ENCODE measurements around the gene ALKBH7.

ALKBH7 gene

GRCh38 chr19:6373813-6374108 lies 1.2 kb downstream of the ALKBH7 start:
- Histone ChIP-seq H3K27ac (ENCODE audit: low read depth, low read length) (peak overlapping the region; percentile 78), H3K4me1 (ENCODE audit: insufficient read depth, low read length) (peaks cover 8% of the 10 kb centered on the region), H3K4me3 (ENCODE audit: low read depth in 1 of 2, low read length in 2 of 2) (peak overlapping the region; percentile 31 to 55), H3K36me3 (ENCODE audit: insufficient read depth, low read length) (peaks cover 3% of the 10 kb centered on the region), H3K9me3 (ENCODE audit: low read length) (no peaks in the 10 kb centered on the region), H3K27me3 (ENCODE audit: control insufficient read depth in 1 of 2, insufficient read depth in 2 of 2, low read length in 2 of 2) (no peaks in the 10 kb centered on the region), H3K9ac (ENCODE audit: low read length) (no peak overlapping the region)

- peak overlapping the region; percentile 78 for H3K27ac ChIP-seq (ENCODE audit: low read depth, low read length)
- no peaks in the 10 kb centered on the region for H3K9me3 ChIP-seq (ENCODE audit: low read length)
- H3K9ac ChIP-seq (ENCODE audit: low read length), result no peak overlapping the region
- H3K4me3 ChIP-seq (ENCODE audit: low read depth in 1 of 2, low read length in 2 of 2), result peak overlapping the region in 1 of 2 donors; percentile 55
- H3K36me3 ChIP-seq (ENCODE audit: insufficient read depth, low read length), result no peaks in the 10 kb centered on the region
- peaks cover 8% of the 10 kb centered on the region for H3K4me1 ChIP-seq (ENCODE audit: insufficient read depth, low read length)
- H3K27me3 ChIP-seq (ENCODE audit: control insufficient read depth in 1 of 2, insufficient read depth in 2 of 2, low read length in 2 of 2), result no peaks in the 10 kb centered on the region
Measured at GRCh38 chr19:6374161-6374709, 1.6 kb downstream of the ALKBH7 start.

DNA sequence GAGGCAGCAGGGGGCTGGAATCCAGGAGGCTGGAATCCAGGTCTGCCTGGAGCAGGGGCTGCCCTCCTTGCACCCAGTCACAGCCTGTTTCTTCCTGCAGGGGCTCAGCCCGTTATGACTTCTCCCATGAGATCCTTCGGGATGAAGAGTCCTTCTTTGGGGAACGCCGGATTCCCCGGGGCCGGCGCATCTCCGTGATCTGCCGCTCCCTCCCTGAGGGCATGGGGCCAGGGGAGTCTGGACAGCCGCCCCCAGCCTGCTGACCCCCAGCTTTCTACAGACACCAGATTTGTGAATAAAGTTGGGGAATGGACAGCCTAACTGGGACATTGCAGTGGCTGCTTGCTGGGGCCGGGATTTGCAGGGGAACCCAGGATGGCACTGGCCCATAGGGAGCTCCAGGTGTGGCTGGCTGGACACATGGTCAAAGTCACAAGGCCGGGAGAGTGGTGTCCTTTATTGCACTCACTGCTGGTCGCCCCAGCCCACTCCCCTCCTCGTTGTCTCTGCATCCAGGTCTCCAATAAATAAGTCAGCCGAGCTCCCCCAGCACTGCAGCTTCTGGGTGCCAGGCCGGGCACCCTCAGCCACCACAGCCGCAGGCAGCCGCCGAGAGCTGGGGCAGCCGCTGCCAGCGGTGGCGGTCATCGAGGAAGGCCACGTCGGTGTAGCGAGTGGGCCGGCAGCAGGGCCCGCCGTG lies 2.3 kb downstream of the ALKBH7 start:
- no peak overlapping the region for H3K4me3 ChIP-seq (ENCODE audit: low read depth in 1 of 2, low read length in 2 of 2)
- H3K9ac ChIP-seq (ENCODE audit: low read length), result no peak overlapping the region
- no peaks in the 10 kb centered on the region for H3K9me3 ChIP-seq (ENCODE audit: low read length)
- H3K36me3 ChIP-seq (ENCODE audit: insufficient read depth, low read length), result peaks cover 5% of the 10 kb centered on the region
- peaks cover 8% of the 10 kb centered on the region for H3K4me1 ChIP-seq (ENCODE audit: insufficient read depth, low read length)
- no peaks in the 10 kb centered on the region for H3K27me3 ChIP-seq (ENCODE audit: control insufficient read depth in 1 of 2, insufficient read depth in 2 of 2, low read length in 2 of 2)
- no peak overlapping the region for H3K27ac ChIP-seq (ENCODE audit: low read depth, low read length)

DNA sequence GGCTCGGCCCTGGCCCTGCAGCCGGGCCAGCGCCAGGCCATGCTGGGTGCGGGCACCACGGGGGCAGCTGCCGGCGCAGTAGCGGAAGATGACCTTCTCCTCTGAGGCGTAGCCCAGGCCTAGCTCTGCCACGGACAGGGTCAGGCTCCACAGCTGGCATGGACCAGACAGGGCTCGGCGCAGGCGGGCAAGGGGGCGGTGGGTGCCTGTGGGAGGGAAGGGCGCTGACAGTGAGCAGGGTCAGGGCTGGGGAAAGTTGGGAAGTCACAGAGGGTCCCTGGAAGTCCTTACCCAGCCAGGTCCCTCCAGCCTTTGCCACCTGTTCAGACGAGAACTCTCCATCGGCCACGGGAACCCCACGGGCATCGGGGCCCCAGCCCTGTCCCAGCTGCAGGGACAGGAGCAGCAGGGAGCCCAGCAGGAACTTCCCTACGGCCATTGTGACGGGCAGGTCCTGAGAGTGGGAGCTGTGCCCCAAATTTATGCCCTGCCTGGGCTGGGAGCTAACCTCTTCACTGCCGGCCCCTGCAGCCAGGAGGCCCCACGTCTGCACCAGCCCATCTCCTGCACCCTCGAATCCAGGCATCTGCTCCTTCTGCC lies 2.9 kb downstream of the ALKBH7 start, which contains the start of gene PSPN:
PSPN (minus strand) TSS at position 523 of the 600 bp plus-strand sequence; CDS start at position 439, 84 bp downstream.
- H3K27ac ChIP-seq (ENCODE audit: low read depth, low read length), result no peak within 1 kb of the TSS
- peaks cover 8% of the 10 kb centered on the region for H3K4me1 ChIP-seq (ENCODE audit: insufficient read depth, low read length)
- peaks cover 12% of the 10 kb centered on the region for H3K36me3 ChIP-seq (ENCODE audit: insufficient read depth, low read length)
- H3K27me3 ChIP-seq (ENCODE audit: control insufficient read depth in 1 of 2, insufficient read depth in 2 of 2, low read length in 2 of 2), result no peaks in the 10 kb centered on the region
- H3K4me3 ChIP-seq (ENCODE audit: low read depth in 1 of 2, low read length in 2 of 2), result no peak within 1 kb of the TSS
- no peaks in the 10 kb centered on the region for H3K9me3 ChIP-seq (ENCODE audit: low read length)
- no peak within 1 kb of the TSS for H3K9ac ChIP-seq (ENCODE audit: low read length)

DNA sequence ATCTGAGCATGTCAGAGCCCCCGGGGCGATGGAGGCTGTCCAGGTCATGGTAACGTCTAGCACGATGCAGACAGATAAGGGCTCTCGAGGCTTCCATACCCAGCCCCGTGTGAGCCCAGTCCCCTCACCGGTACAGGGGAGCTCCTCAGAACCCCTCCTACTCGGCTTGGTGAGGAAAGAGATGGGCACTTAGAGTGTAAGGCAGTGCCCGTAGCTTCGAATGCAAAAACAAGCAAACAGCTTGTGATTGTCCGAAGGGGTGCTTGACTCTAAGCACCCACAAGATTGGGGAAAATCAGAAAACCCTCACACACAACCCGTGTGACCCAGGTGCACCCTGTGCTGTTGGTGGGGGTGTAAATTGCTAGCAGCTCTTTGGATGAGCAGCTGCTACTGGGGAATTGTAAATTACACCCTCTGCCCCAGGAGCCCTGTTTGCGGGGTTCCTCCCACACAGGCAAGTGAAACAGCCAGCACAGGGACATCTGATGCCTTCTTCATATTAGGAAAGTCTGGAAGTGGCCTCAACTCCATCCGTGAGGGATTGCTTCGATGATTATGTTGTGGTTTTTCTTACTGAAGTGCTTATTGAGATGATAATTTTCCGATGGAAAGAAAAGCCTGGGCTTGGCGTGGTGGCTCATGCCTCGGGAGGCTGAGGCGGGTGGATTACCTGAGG lies 4.1 kb downstream of the ALKBH7 start:
- Histone ChIP-seq H3K27ac (ENCODE audit: low read depth, low read length) (no peak overlapping the region), H3K36me3 (ENCODE audit: insufficient read depth, low read length) (peaks cover 23% of the 10 kb centered on the region), H3K9ac (ENCODE audit: low read length) (no peak overlapping the region)

GRCh38 chr19:6378041-6378440 lies 5.4 kb downstream of the ALKBH7 start:
- peaks cover 8% of the 10 kb centered on the region for H3K4me1 ChIP-seq (ENCODE audit: insufficient read depth, low read length)
- H3K36me3 ChIP-seq (ENCODE audit: insufficient read depth, low read length), result peaks cover 32% of the 10 kb centered on the region
- no peaks in the 10 kb centered on the region for H3K27me3 ChIP-seq (ENCODE audit: control insufficient read depth in 1 of 2, insufficient read depth in 2 of 2, low read length in 2 of 2)
- H3K9me3 ChIP-seq (ENCODE audit: low read length), result no peaks in the 10 kb centered on the region
- no peak overlapping the region for H3K9ac ChIP-seq (ENCODE audit: low read length)
- H3K27ac ChIP-seq (ENCODE audit: low read depth, low read length), result peak overlapping the region; percentile 34
- H3K4me3 ChIP-seq (ENCODE audit: low read depth in 1 of 2, low read length in 2 of 2), result no peak overlapping the region

More for the DNA sequence above, 4.1 kb downstream of the ALKBH7 start:
- H3K4me1 ChIP-seq (ENCODE audit: insufficient read depth, low read length), result peaks cover 8% of the 10 kb centered on the region
- no peaks in the 10 kb centered on the region for H3K9me3 ChIP-seq (ENCODE audit: low read length)
- no peak overlapping the region for H3K4me3 ChIP-seq (ENCODE audit: low read depth in 1 of 2, low read length in 2 of 2)
- no peaks in the 10 kb centered on the region for H3K27me3 ChIP-seq (ENCODE audit: control insufficient read depth in 1 of 2, insufficient read depth in 2 of 2, low read length in 2 of 2)

- Histone ChIP-seq H3K9me3 (ENCODE audit: low read length) (no peaks in the 10 kb centered on the region), H3K9ac (ENCODE audit: low read length) (no peak overlapping the region), H3K27ac (ENCODE audit: low read depth, low read length) (peak overlapping the region; percentile 34), H3K27me3 (ENCODE audit: control insufficient read depth in 1 of 2, insufficient read depth in 2 of 2, low read length in 2 of 2) (no peaks in the 10 kb centered on the region), H3K4me1 (ENCODE audit: insufficient read depth, low read length) (peaks cover 8% of the 10 kb centered on the region), H3K36me3 (ENCODE audit: insufficient read depth, low read length) (peaks cover 36% of the 10 kb centered on the region), H3K4me3 (ENCODE audit: low read depth in 1 of 2, low read length in 2 of 2) (no peak overlapping the region)
Measured at GRCh38 chr19:6378486-6378885, 5.9 kb downstream of the ALKBH7 start.

- Histone ChIP-seq H3K4me1 (ENCODE audit: insufficient read depth, low read length) (no peaks in the 10 kb centered on the region), H3K27me3 (ENCODE audit: control insufficient read depth in 1 of 2, insufficient read depth in 2 of 2, low read length in 2 of 2) (no peaks in the 10 kb centered on the region), H3K27ac (ENCODE audit: low read depth, low read length) (no peak overlapping the region), H3K36me3 (ENCODE audit: insufficient read depth, low read length) (peaks cover 44% of the 10 kb centered on the region), H3K9me3 (ENCODE audit: low read length) (no peaks in the 10 kb centered on the region), H3K4me3 (ENCODE audit: low read depth in 1 of 2, low read length in 2 of 2) (no peak overlapping the region), H3K9ac (ENCODE audit: low read length) (no peak overlapping the region)
Measured at GRCh38 chr19:6379744-6380143, 7.2 kb downstream of the ALKBH7 start.

DNA sequence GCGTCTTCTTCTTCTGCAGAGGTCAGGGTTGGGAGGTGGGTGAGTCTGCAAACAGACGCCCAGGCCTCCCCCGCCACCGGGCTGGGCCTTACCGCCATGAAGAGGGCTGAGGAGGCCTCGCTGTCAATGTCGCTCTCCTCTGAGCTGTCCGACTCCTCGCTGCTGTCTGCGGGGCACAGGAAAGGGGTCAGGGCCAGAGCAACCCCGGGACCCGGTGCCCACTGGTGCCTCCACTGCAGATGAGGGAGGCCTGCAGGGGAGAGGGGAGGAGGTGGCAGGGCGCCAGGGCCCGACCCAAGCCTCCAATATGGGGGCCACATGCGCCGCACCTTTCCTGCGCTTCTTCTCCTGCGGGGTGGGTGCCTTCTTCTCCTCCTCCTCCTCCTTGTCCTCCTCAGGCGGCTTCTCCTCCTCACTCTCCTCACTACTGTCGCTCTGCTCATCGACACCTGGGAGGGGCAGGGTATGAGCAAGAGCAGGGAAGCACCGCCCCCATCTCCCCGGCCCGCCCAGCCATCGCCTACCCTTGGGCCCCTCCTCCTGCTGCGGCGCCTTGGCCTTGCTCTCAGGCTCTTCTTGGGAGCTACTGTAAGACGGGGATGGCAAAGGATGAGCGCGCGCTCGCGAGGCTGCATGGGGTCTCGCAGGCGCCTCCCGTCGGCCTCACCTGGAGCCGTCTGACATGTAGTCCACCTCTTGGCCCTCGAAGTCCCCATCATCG lies 8.6 kb downstream of the ALKBH7 start:
- H3K27ac ChIP-seq (ENCODE audit: low read depth, low read length), result no peak overlapping the region
- H3K27me3 ChIP-seq (ENCODE audit: control insufficient read depth in 1 of 2, insufficient read depth in 2 of 2, low read length in 2 of 2), result no peaks in the 10 kb centered on the region
- H3K9ac ChIP-seq (ENCODE audit: low read length), result no peak overlapping the region
- H3K9me3 ChIP-seq (ENCODE audit: low read length), result no peaks in the 10 kb centered on the region
- H3K4me1 ChIP-seq (ENCODE audit: insufficient read depth, low read length), result no peaks in the 10 kb centered on the region
- no peak overlapping the region for H3K4me3 ChIP-seq (ENCODE audit: low read depth in 1 of 2, low read length in 2 of 2)
- peaks cover 44% of the 10 kb centered on the region for H3K36me3 ChIP-seq (ENCODE audit: insufficient read depth, low read length)

DNA sequence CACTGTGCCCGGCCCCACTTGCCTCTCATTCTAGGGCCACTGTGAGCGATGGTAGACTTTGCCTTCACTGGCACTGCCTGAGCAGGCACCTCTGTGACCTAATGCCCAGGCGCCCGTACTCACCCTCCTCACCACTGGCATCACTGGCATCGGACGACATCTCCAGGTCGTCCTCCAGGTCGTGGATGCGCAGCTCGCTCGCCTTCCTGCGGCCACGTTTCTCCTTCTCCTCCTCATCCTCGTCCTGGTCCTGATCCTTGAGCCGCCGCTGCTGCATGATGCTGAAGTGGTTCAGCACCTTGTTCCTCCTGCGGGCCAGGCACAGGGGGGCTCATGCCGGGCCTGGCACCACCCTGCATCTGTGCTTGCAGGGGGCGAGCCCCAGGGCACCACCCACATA lies 10.6 kb downstream of the ALKBH7 start:
- Histone ChIP-seq H3K36me3 (ENCODE audit: insufficient read depth, low read length) (peaks cover 61% of the 10 kb centered on the region), H3K4me3 (ENCODE audit: low read depth in 1 of 2, low read length in 2 of 2) (no peak overlapping the region), H3K4me1 (ENCODE audit: insufficient read depth, low read length) (no peaks in the 10 kb centered on the region), H3K9me3 (ENCODE audit: low read length) (no peaks in the 10 kb centered on the region), H3K27ac (ENCODE audit: low read depth, low read length) (no peak overlapping the region), H3K9ac (ENCODE audit: low read length) (no peak overlapping the region), H3K27me3 (ENCODE audit: control insufficient read depth in 1 of 2, insufficient read depth in 2 of 2, low read length in 2 of 2) (no peaks in the 10 kb centered on the region)

DNA sequence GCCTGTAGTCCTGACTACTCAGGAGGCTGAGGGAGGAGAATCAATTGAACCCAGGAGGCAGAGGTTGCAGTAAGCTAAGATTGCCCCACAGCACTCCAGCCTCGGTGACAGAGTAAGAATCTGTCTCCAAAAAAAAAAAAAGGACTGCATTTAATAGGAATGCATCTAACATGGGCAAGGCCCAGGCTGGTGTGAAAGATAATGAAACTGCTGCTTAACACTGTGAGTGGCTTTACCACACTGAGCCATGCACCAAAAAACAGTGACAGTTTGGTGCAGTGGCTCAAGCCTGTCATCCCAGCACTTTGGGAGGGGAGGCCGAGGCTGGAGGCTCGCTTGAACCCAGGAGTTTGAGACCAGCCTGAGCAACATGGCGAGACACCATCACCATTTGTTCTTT lies 11.8 kb downstream of the ALKBH7 start:
- H3K36me3 ChIP-seq (ENCODE audit: insufficient read depth, low read length), result peaks cover 66% of the 10 kb centered on the region
- no peak overlapping the region for H3K4me3 ChIP-seq (ENCODE audit: low read depth in 1 of 2, low read length in 2 of 2)
- no peaks in the 10 kb centered on the region for H3K9me3 ChIP-seq (ENCODE audit: low read length)
- H3K27ac ChIP-seq (ENCODE audit: low read depth, low read length), result no peak overlapping the region
- no peaks in the 10 kb centered on the region for H3K4me1 ChIP-seq (ENCODE audit: insufficient read depth, low read length)
- no peak overlapping the region for H3K9ac ChIP-seq (ENCODE audit: low read length)
- H3K27me3 ChIP-seq (ENCODE audit: control insufficient read depth in 1 of 2, insufficient read depth in 2 of 2, low read length in 2 of 2), result no peaks in the 10 kb centered on the region

Measured in muscle layer of colon (tissue), 2 donors.